SKM-1 treated with dmso at 0.1 percent for 144 hours (cell line): ENCODE results near the gene ZER1.
"Not testable (repeated sequence)": the region's sequence is repeated elsewhere in the genome, so short reads cannot be mapped to it uniquely, and the experiment has no call there.

Experiments
- DNase-seq: peaks from one replicate; lab custom pipeline; 2025; ENCODE audit not compliant: unreplicated experiment; lab: John Stamatoyannopoulos, UW

Gene ZER1

GRCh38 chr9:128718047-128718446, 53.7 kb downstream of the ZER1 start:
- no peak for DNase-seq

- DNase-seq = no peak
Measured at GRCh38 chr9:128716581-128717254, 55.0 kb downstream of the ZER1 start.

- DNase-seq = no peak
Measured at GRCh38 chr9:128715436-128715750, 56.3 kb downstream of the ZER1 start.

GRCh38 chr9:128714586-128715435, 56.9 kb downstream of the ZER1 start:
- no peak for DNase-seq

GRCh38 chr9:128713941-128714573, 57.7 kb downstream of the ZER1 start:
- no peak for DNase-seq

GRCh38 chr9:128713411-128713780, 58.3 kb downstream of the ZER1 start:
- no peak for DNase-seq

- no peak for DNase-seq
Measured at GRCh38 chr9:128712451-128713410, 59.0 kb downstream of the ZER1 start.

GRCh38 chr9:128707446-128707845, 64.3 kb downstream of the ZER1 start:
- DNase-seq = no peak

GRCh38 chr9:128706671-128707381, 64.9 kb downstream of the ZER1 start:
- no peak for DNase-seq

- no peak for DNase-seq
Measured at GRCh38 chr9:128706045-128706444, 65.7 kb downstream of the ZER1 start.

GRCh38 chr9:128705051-128705965, 66.4 kb downstream of the ZER1 start:
- no peak for DNase-seq

GRCh38 chr9:128704356-128704670, 67.4 kb downstream of the ZER1 start:
- no peak for DNase-seq

GRCh38 chr9:128703616-128704355, 67.9 kb downstream of the ZER1 start:
- DNase-seq = no peak

- DNase-seq = no peak
Measured at GRCh38 chr9:128702949-128703615, 68.6 kb downstream of the ZER1 start.

GRCh38 chr9:128702445-128702948, 69.2 kb downstream of the ZER1 start, which contains the start of gene PKN3:
Gene PKN3 (plus strand): TSS chr9:128702503. CDS start chr9:128702916, 413 bp downstream.
- peak; percentile 80 for DNase-seq

- DNase-seq = no peak
Measured at GRCh38 chr9:128701227-128701854, 70.4 kb downstream of the ZER1 start.

GRCh38 chr9:128699096-128699795, 72.5 kb downstream of the ZER1 start:
- not testable (repeated sequence) for DNase-seq
